Spleen (tissue), 11 donors: Measurements from ENCODE around the gene MYO3B. TPM values are rescaled to one million over a fixed set of nuclear protein-coding genes. Genes with fewer than 3 reads are reported as not detected.

Experiments
- DNase-seq: peaks from one replicate; pipeline ENCODE4 v3.0.0-alpha.2; 2020
- H3K27ac ChIP-seq, 8 donors: fragments of 200-600 bp; sonication (generic) in 7 of 8; 1 replicate in 4 of 8; 2 replicates in 4 of 8; pipeline versions ENCODE4 v1.5.0 to v1.8.0; 2016 to 2021; ENCODE audit warnings: inconsistent platforms in 4 of 8, mild to moderate bottlenecking in 4 of 8, moderate library complexity in 1 of 8
- H3K27me3 ChIP-seq, 7 donors: fragments of 200-600 bp; sonication (generic) in 6 of 7; replicated peaks in 1 of 7; 1 replicate in 4 of 7; 2 replicates in 3 of 7; pipeline versions ENCODE4 v1.5.0 to v1.8.0; 2016 to 2021; ENCODE audit warnings: inconsistent platforms in 3 of 7, mild to moderate bottlenecking in 1 of 7
- H3K36me3 ChIP-seq, 6 donors: fragments of 200-600 bp; sonication (generic) in 5 of 6; 1 replicate in 4 of 6; 2 replicates in 2 of 6; pipeline versions ENCODE4 v1.5.0 to v1.8.0; 2016 to 2021; ENCODE audit warnings: inconsistent platforms in 2 of 6
- H3K4me1 ChIP-seq, 6 donors: fragments of 200-600 bp; sonication (generic) in 5 of 6; 1 replicate in 3 of 6; 2 replicates in 3 of 6; pipeline versions ENCODE4 v1.5.0 to v1.8.0; 2016 to 2021; ENCODE audit warnings: inconsistent platforms in 3 of 6
- H3K4me3 ChIP-seq, 8 donors: fragments of 200-600 bp; sonication (generic) in 7 of 8; 1 replicate in 4 of 8; 2 replicates in 4 of 8; pipeline versions ENCODE4 v1.5.0 to v1.8.0; 2016 to 2021; ENCODE audit warnings: inconsistent platforms in 4 of 8, mild to moderate bottlenecking in 4 of 8, moderate library complexity in 2 of 8
- H3K9me3 ChIP-seq, 8 donors: fragments of 200-600 bp; sonication (generic) in 7 of 8; 1 replicate in 4 of 8; 2 replicates in 4 of 8; pipeline versions ENCODE4 v1.5.0 to v1.8.0; 2016 to 2021; ENCODE audit warnings: inconsistent platforms in 4 of 8
- CTCF ChIP-seq, 11 experiments: fragments of 200-600 bp in 7 of 11; fragments of 450-650 bp in 4 of 11; sonication (generic) in 4 of 11; IDR thresholded peaks in 8 of 11; conservative IDR thresholded peaks in 3 of 11; 1 replicate in 7 of 11; 2 replicates in 4 of 11; pipeline versions ENCODE4 v1.4.0 to v1.8.0; 2016 to 2021; ENCODE audit warnings: antibody characterized with exemption in 11 of 11, inconsistent platforms in 4 of 11, mild to moderate bottlenecking in 1 of 11
- POLR2A ChIP-seq, 3 donors: fragments of 450-650 bp; IDR thresholded peaks; one replicate each; pipeline ENCODE4 v1.5.1; 2017; ENCODE audit warnings: antibody characterized with exemption in 3 of 3, mild to moderate bottlenecking in 1 of 3
- POLR2AphosphoS5 ChIP-seq, 3 donors: sonication (generic); formaldehyde crosslinking; IDR thresholded peaks; one replicate each; pipeline ENCODE4 v1.5.1; 2017; ENCODE audit warnings: antibody characterized with exemption in 3 of 3
- WGBS, 5 donors: extraction: QIAGEN DNeasy Blood & Tissue Kit in 3 of 5; methylation state at CpG; one replicate each; pipeline versions ENCODE4 v1.1.5 to v1.1.7; 2013 to 2018; 5-methylcytosine and 5-hydroxymethylcytosine counted together
- intact Hi-C: fragments of 100-400 bp; cut with DNase I; formaldehyde crosslinking; loops from one replicate; pipeline ENCODE4 v1.15.0; 2023; ENCODE audit warnings: low total_unique reads
- polyA plus RNA-seq, 3 donors: library from polyadenylated mRNA; stranded (reverse); fragments of 200-250 nt; gene quantifications; one replicate each; pipeline ENCODE4 v1.2.1, GENCODE V29; 2013
- total RNA-seq, 7 donors: library from RNA; depleted of rRNA in 3 of 7; stranded (reverse); fragments of >200 nt in 3 of 7; fragmentation: NEBNext Ultra II Directional in 4 of 7; extraction: Animal tissue kit (Norgen Biotek cat#: 25700) in 4 of 7; gene quantifications; one replicate each; pipeline versions ENCODE4 v1.1.0 to v1.2.1, GENCODE V29; 2016 to 2021
- donor health status: healthy with polysubstance abuse.
- donor health status: DM: no; HTN: no; CAD: no; lungs with moderate emphysema.
- donor health status: DM: no; HTN: no; CAD: no.
- donor health status: Bipolar disorder and iron deficiency.
- donor health status: healthy.
- donor health status: DM: no; HTN: no; CAD: no.
- donor health status: DM: yes; HTN: yes; CAD: no.

Gene MYO3B
- total and polyA plus RNA-seq, 10 donors: 0.03 to 2.0 (median 0.58) TPM; not detected in 4

DNA sequence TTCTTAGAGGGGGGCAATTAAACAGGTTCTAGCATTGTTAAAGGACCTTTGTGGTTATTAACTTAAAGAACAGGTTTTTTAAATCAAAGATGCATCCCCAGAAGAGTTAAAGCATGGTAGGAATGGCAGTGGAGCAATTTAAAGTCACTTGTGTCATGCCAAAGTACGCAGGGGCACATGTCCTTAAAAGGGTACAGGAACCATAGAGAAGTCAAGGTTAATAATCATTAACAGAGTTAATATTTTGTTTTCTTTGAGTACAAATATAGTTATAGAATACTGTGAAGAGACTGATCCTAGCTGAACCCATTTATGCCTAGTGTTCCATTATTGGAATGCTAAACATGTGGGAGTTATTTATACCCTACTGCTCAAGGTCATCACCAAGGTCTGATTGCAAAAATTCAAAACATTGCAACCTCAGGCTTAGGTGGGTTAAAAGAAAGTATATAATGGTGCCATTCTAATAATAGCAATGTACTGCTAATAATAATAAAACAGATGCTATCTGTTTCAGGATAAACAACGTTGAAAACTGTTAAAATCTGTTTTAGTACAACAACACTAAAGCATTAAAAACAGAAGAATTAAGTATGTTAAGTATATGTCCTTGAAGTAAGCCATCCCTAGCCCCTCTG, 216.0 kb downstream of the MYO3B start:
- H3K27me3 ChIP-seq: peaks cover 0 to 20% (median 0%) of the 10 kb centered on the region in 7 donors
- H3K27ac ChIP-seq: no peak overlapping the region
- H3K9me3 ChIP-seq: no peaks in the 10 kb centered on the region
- no peak for DNase-seq
- TF ChIP-seq CTCF (IDR thresholded peaks at IDR 0.05 in 8 of 11, conservative IDR thresholded peaks at IDR 0.05 in 3 of 11): no peak
- H3K36me3 ChIP-seq: no peaks in the 10 kb centered on the region
- WGBS, 5 donors: 37 to 50% (median 45%) methylated on average over 2 of the region's 2 CpGs
- H3K4me1 ChIP-seq: no peaks in the 10 kb centered on the region
- intact Hi-C loops: no loop called here
- no peak overlapping the region for H3K4me3 ChIP-seq

DNA sequence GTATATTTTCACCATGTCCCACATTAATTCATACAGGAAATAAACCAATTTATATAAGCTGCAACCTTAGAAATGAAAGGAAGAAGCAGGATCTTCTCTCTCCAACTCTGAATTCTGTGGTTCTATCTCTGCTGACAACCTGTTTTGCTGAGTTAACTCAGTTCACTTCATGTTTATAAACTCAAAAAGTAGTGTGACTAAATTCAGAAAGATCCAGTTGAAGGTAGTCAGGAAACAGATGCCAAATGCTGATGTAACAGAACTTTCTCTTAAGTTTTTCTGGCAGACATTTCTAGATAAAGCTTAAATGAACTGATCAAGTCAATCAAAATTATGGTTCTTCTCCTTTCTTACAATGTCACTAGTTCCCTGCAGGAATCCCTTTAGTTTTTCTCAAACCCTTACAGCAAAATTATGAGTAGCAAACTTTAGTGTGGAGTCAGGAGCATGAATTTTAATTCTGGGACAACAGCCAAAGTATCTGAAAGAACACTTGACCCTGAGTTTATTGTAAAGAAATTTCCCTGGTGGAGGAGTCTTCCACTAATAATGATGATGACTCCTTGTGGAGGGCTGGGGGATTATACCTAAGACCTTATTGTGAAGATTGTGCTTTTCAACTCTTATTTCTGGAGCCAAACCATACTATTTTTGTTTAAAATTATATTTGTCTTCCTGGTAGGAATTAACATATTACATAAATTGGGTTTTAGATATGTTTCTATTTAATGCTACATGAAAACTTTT, 216.9 kb downstream of the MYO3B start:
- DNase-seq: no peak
- H3K36me3 ChIP-seq: no peaks in the 10 kb centered on the region
- no peak overlapping the region for H3K27ac ChIP-seq
- H3K27me3 ChIP-seq: peaks cover 0 to 20% (median 0%) of the 10 kb centered on the region in 7 donors
- intact Hi-C loops: no loop called here
- no peaks in the 10 kb centered on the region for H3K4me1 ChIP-seq
- no peak overlapping the region for H3K4me3 ChIP-seq
- H3K9me3 ChIP-seq: no peaks in the 10 kb centered on the region
- TF ChIP-seq CTCF (IDR thresholded peaks at IDR 0.05 in 8 of 11, conservative IDR thresholded peaks at IDR 0.05 in 3 of 11): no peak
- TF ChIP-seq POLR2AphosphoS5 (IDR thresholded peaks at IDR 0.05): no peak
- no peak for TF ChIP-seq POLR2A (IDR thresholded peaks at IDR 0.05)

GRCh38 chr2:170396799-170397459, 219.0 kb downstream of the MYO3B start:
- no peak for TF ChIP-seq CTCF (IDR thresholded peaks at IDR 0.05 in 8 of 11, conservative IDR thresholded peaks at IDR 0.05 in 3 of 11)
- no peak for TF ChIP-seq POLR2AphosphoS5 (IDR thresholded peaks at IDR 0.05)
- TF ChIP-seq POLR2A (IDR thresholded peaks at IDR 0.05): no peak
- peaks cover 0 to 24% (median 0%) of the 10 kb centered on the region in 7 donors for H3K27me3 ChIP-seq
- no peak overlapping the region for H3K4me3 ChIP-seq
- no peak overlapping the region for H3K27ac ChIP-seq
- WGBS, 5 donors: 15 to 21% (median 18%) methylated on average over 5 of the region's 5 CpGs
- intact Hi-C loops: no loop called here
- no peak for DNase-seq
- H3K36me3 ChIP-seq: no peaks in the 10 kb centered on the region
- no peaks in the 10 kb centered on the region for H3K4me1 ChIP-seq
- H3K9me3 ChIP-seq: no peaks in the 10 kb centered on the region

DNA sequence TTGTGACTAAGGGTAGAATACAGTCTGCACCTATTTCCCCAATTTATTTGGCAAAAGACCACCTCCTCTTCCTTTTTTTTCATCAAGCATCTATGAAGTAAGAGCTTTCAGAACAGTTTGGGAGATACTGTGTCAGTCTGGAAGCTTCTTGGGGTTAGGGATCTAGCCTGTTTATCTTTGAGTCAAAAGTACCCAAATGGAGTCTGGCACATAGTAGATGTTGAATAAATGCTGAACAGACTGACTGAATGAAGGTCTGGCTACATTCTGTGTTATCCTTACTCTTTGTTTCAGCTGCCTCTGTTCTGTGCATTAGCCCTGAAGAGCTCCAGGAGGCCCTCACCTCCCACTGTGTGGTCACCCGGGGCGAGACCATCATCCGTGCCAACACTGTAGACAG, 223.2 kb downstream of the MYO3B start:
- Histone ChIP-seq H3K36me3 (no peaks in the 10 kb centered on the region), H3K4me3 (no peak overlapping the region), H3K9me3 (no peaks in the 10 kb centered on the region), H3K27me3 (peaks cover 0 to 43% (median 1%) of the 10 kb centered on the region in 7 donors), H3K4me1 (no peaks in the 10 kb centered on the region), H3K27ac (no peak overlapping the region)
- 88 to 96% (median 93%) methylated on average over 3 of the region's 3 CpGs for WGBS, 5 donors
- no peak for TF ChIP-seq POLR2A (IDR thresholded peaks at IDR 0.05)
- TF ChIP-seq CTCF (IDR thresholded peaks at IDR 0.05 in 8 of 11, conservative IDR thresholded peaks at IDR 0.05 in 3 of 11): no peak
- TF ChIP-seq POLR2AphosphoS5 (IDR thresholded peaks at IDR 0.05): no peak
- intact Hi-C loops: loop anchor here (10.0 kb wide), 1 partner anchor 414 kb away; the partner anchor contains the start of gene GAD1
- DNase-seq: no peak
